ENCODE data around the gene PLCXD1. TPM values are rescaled to one million over a fixed set of nuclear protein-coding genes. Genes with fewer than 3 reads are reported as not detected.
"Not testable (repeated sequence)": the region's sequence is repeated elsewhere in the genome, so short reads cannot be mapped to it uniquely, and the experiment has no call there.

PLCXD1 gene
- total and polyA plus RNA-seq, 2 experiments from 2014 or later = 22.0 to 40.1 TPM

- Histone ChIP-seq H4K20me1 (ENCODE audit: insufficient read depth, poor library complexity, severe bottlenecking) (no peaks in the 10 kb centered on the region), H3K4me3 (no peak overlapping the region), H3K9me2 (replicated peaks; ENCODE audit: insufficient read depth) (no peaks in the 10 kb centered on the region), H3K27me3 (no peaks in the 10 kb centered on the region), H3K36me3 (replicated peaks; ENCODE audit: insufficient read depth, low read depth) (no peaks in the 10 kb centered on the region), H3K9me3 (ENCODE audit: low read depth) (no peaks in the 10 kb centered on the region), H3K79me2 (no peaks in the 10 kb centered on the region), H2AFZ (no peak overlapping the region), H3K4me2 (no peak overlapping the region), H3K27ac (no peak overlapping the region), H3K4me1 (ENCODE audit: insufficient read depth) (peaks cover under 1% of the 10 kb centered on the region)
- WGBS (ENCODE audit: low lambda C conversion rate, missing lambda C conversion rate) = 97% methylated on average over 27 of the region's 27 CpGs
- peak; percentile 0 for DNase-seq (ENCODE audit: low spot score)
- no peak for TF ChIP-seq CTCF (IDR thresholded peaks at IDR 0.05; ENCODE audit: poor library complexity)
- no peak for TF ChIP-seq EZH2 (IDR thresholded peaks at IDR 0.05; ENCODE audit: borderline replicate concordance)
- no peak for TF ChIP-seq EZH2phosphoT487 (IDR thresholded peaks at IDR 0.05; ENCODE audit: low read depth, severe bottlenecking, unreplicated experiment)
Measured at GRCh38 chrX:254630-255215, 26.5 kb upstream of the PLCXD1 start.

GRCh38 chrX:255923-256331 lies 25.3 kb upstream of the PLCXD1 start:
- H3K4me3 ChIP-seq = no peak overlapping the region

GRCh38 chrX:257054-257453 lies 24.1 kb upstream of the PLCXD1 start:
- H3K4me2 ChIP-seq; DNase-seq (ENCODE audit: low spot score); H2AFZ ChIP-seq; H3K9me3 ChIP-seq (ENCODE audit: low read depth); H3K4me3 ChIP-seq; H3K27me3 ChIP-seq; H3K9me2 ChIP-seq (replicated peaks; ENCODE audit: insufficient read depth); H3K36me3 ChIP-seq (replicated peaks; ENCODE audit: insufficient read depth, low read depth); H3K79me2 ChIP-seq; H3K27ac ChIP-seq; H4K20me1 ChIP-seq (ENCODE audit: insufficient read depth, poor library complexity, severe bottlenecking): not testable (repeated sequence)
- WGBS (ENCODE audit: low lambda C conversion rate, missing lambda C conversion rate) = 92% methylated on average over 14 of the region's 14 CpGs
- peaks cover 17% of the 10 kb centered on the region for H3K4me1 ChIP-seq (ENCODE audit: insufficient read depth)

More at GRCh38 chrX:255923-256331, 25.3 kb upstream of the PLCXD1 start:
- Histone ChIP-seq H3K9me3 (ENCODE audit: low read depth) (no peaks in the 10 kb centered on the region), H4K20me1 (ENCODE audit: insufficient read depth, poor library complexity, severe bottlenecking) (no peaks in the 10 kb centered on the region), H3K4me1 (ENCODE audit: insufficient read depth) (peaks cover 6% of the 10 kb centered on the region), H3K36me3 (replicated peaks; ENCODE audit: insufficient read depth, low read depth) (no peaks in the 10 kb centered on the region), H3K27me3 (no peaks in the 10 kb centered on the region), H3K9me2 (replicated peaks; ENCODE audit: insufficient read depth) (no peaks in the 10 kb centered on the region), H2AFZ (no peak overlapping the region), H3K4me2 (no peak overlapping the region), H3K79me2 (no peaks in the 10 kb centered on the region), H3K27ac (no peak overlapping the region)
- WGBS (ENCODE audit: low lambda C conversion rate, missing lambda C conversion rate) = 92% methylated on average over 28 of the region's 28 CpGs
- TF ChIP-seq EZH2phosphoT487 (IDR thresholded peaks at IDR 0.05; ENCODE audit: low read depth, severe bottlenecking, unreplicated experiment) (no peak), CTCF (IDR thresholded peaks at IDR 0.05; ENCODE audit: poor library complexity) (no peak), EZH2 (IDR thresholded peaks at IDR 0.05; ENCODE audit: borderline replicate concordance) (no peak)
- no peak for DNase-seq (ENCODE audit: low spot score)

- H3K9me3 ChIP-seq (ENCODE audit: low read depth) = no peaks in the 10 kb centered on the region
- 89% methylated on average over 17 of the region's 21 CpGs for WGBS (ENCODE audit: low lambda C conversion rate, missing lambda C conversion rate)
- TF ChIP-seq EZH2phosphoT487 (IDR thresholded peaks at IDR 0.05; ENCODE audit: low read depth, severe bottlenecking, unreplicated experiment) (no peak), EZH2 (IDR thresholded peaks at IDR 0.05; ENCODE audit: borderline replicate concordance) (no peak), CTCF (IDR thresholded peaks at IDR 0.05; ENCODE audit: poor library complexity) (no peak)
- no peaks in the 10 kb centered on the region for H3K36me3 ChIP-seq (replicated peaks; ENCODE audit: insufficient read depth, low read depth)
- H3K27me3 ChIP-seq = no peaks in the 10 kb centered on the region
- no peak for DNase-seq (ENCODE audit: low spot score)
- peaks cover 24% of the 10 kb centered on the region for H3K4me1 ChIP-seq (ENCODE audit: insufficient read depth)
- no peak overlapping the region for H2AFZ ChIP-seq
- H3K27ac ChIP-seq = no peak overlapping the region
- H4K20me1 ChIP-seq (ENCODE audit: insufficient read depth, poor library complexity, severe bottlenecking) = no peaks in the 10 kb centered on the region
- H3K79me2 ChIP-seq = no peaks in the 10 kb centered on the region
- H3K4me3 ChIP-seq = no peak overlapping the region
- H3K4me2 ChIP-seq = no peak overlapping the region
- no peaks in the 10 kb centered on the region for H3K9me2 ChIP-seq (replicated peaks; ENCODE audit: insufficient read depth)
Measured at GRCh38 chrX:257681-258289, 23.4 kb upstream of the PLCXD1 start.

Measured in hepatocyte (in vitro differentiated cells).